GM12865 (cell line): Measurements from ENCODE around the gene ADGRD1.

ENCODE experiments used
- DNase-seq: peaks from one replicate; pipeline ENCODE4 v3.0.0; 2010; ENCODE audit warnings: low read depth
- H3K4me3 ChIP-seq: 2 replicates; pipeline ENCODE4 v1.5.1; 2011; ENCODE audit warnings: mild to moderate bottlenecking, low read depth, low read length, control low read depth
- CTCF ChIP-seq: IDR thresholded peaks from 2 replicates; pipeline ENCODE4 v1.5.1; 2011; ENCODE audit warnings: low read length, control low read depth, low read depth, inconsistent platforms; ENCODE audit not compliant: insufficient read depth; ENCODE audit errors: missing control alignments

The ADGRD1 gene

GRCh38 chr12:130984183-130985058, 30.7 kb downstream of the ADGRD1 start:
- DNase-seq: no peak
- no peak for TF ChIP-seq CTCF

GRCh38 chr12:130987151-130987931, 33.6 kb downstream of the ADGRD1 start:
- TF ChIP-seq CTCF: no peak

More at GRCh38 chr12:130984183-130985058, 30.7 kb downstream of the ADGRD1 start:
- no peak overlapping the region for H3K4me3 ChIP-seq

GRCh38 chr12:130988261-130988660, 34.6 kb downstream of the ADGRD1 start:
- no peak for DNase-seq
- H3K4me3 ChIP-seq: no peak overlapping the region
- no peak for TF ChIP-seq CTCF

More at GRCh38 chr12:130987151-130987931, 33.6 kb downstream of the ADGRD1 start:
- no peak overlapping the region for H3K4me3 ChIP-seq
- DNase-seq: no peak

GRCh38 chr12:130988751-130989150, 35.0 kb downstream of the ADGRD1 start:
- DNase-seq: no peak
- TF ChIP-seq CTCF: no peak
- H3K4me3 ChIP-seq: no peak overlapping the region

- H3K4me3 ChIP-seq: no peak overlapping the region
- no peak for DNase-seq
- TF ChIP-seq CTCF: no peak
Observed at GRCh38 chr12:130989391-130989790, 35.7 kb downstream of the ADGRD1 start.

GRCh38 chr12:130990034-130990433, 36.3 kb downstream of the ADGRD1 start:
- no peak overlapping the region for H3K4me3 ChIP-seq

More at GRCh38 chr12:130990034-130990433, 36.3 kb downstream of the ADGRD1 start:
- no peak for TF ChIP-seq CTCF
- no peak for DNase-seq
